ENCODE measurements around the gene GOLGA6L7.

Gene GOLGA6L7

DNA sequence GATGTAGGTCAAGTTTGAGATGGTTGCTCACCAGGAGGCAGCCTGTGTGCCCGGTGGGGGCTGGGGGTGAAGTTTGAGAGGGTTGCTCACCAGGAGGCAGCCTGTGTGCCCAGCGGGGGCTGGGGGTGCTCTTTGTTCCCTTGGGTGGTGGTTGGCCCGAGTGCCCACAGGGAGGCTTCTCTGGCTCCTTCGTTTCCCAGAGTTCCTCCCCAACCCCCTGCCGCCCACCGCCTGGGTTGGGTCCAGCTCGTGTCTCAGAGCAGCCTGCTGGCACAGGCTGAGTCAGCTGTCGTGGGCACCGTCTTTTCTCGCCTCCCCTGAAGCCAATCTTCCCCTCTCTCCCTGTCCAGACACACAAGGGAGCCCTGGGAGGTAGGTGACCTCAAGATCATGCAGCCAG is 40.5 kb upstream of the GOLGA6L7 start:
- DNase-seq, result no peak
- Mint-ChIP-seq H3K4me1 (ENCODE audit: low read depth in 2 of 2) (peaks cover 24 to 33% of the 10 kb centered on the region in 2 donors), H3K9me3 (no peaks in the 10 kb centered on the region), H3K36me3 (ENCODE audit: insufficient read depth) (no peaks in the 10 kb centered on the region), H3K27ac (peak overlapping the region in 1 of 2 donors; percentile 55), H3K4me3 (no peak overlapping the region), H3K27me3 (peaks cover 0 to 15% of the 10 kb centered on the region in 2 donors)
- ATAC-seq (replicated peaks), result no peak

DNA sequence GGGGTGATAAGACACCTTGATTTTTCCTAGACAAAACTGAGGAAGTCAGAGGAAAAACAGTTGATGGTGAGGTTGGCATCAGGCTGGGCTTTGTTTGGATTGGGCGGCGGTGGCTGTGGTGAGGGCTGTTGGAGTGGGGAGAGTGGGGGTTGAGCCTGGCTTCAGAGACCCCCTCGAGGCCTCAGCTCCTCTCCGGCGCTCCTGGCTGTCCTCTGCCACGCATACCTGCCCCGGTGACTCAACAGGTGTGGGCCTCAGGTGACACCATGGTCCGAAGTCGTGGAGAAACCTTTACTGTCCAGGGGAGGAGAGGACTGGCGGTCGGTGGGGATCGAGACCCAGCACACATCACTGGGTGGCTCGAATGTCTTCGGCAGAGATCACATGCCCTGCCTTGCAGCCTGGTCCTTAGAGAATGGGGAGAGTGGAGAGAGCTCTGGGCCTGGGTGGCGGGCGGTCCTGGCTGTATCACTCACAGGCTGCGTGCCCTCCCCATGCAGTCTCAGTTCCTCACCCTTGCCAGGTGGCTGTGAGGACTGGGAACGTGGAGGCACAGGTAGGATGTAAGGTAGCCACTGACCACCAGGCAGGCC is 40.0 kb upstream of the GOLGA6L7 start:
- no peak for DNase-seq
- ATAC-seq (replicated peaks), result no peak
- peaks cover 24 to 33% of the 10 kb centered on the region in 2 donors for H3K4me1 Mint-ChIP-seq (ENCODE audit: low read depth in 2 of 2)
- H3K4me3 Mint-ChIP-seq, result peak overlapping the region in 1 of 2 donors; percentile 83
- H3K27me3 Mint-ChIP-seq, result peaks cover 0 to 15% of the 10 kb centered on the region in 2 donors
- H3K36me3 Mint-ChIP-seq (ENCODE audit: insufficient read depth), result no peaks in the 10 kb centered on the region
- H3K27ac Mint-ChIP-seq, result peak overlapping the region in 1 of 2 donors; percentile 82
- H3K9me3 Mint-ChIP-seq, result no peaks in the 10 kb centered on the region

GRCh38 chr15:28887339-28888174 is 39.1 kb upstream of the GOLGA6L7 start:
- H3K9me3 Mint-ChIP-seq, result no peaks in the 10 kb centered on the region
- H3K27ac Mint-ChIP-seq, result peak overlapping the region in 1 of 2 donors; percentile 82
- no peak for DNase-seq
- ATAC-seq (replicated peaks), result no peak
- no peaks in the 10 kb centered on the region for H3K36me3 Mint-ChIP-seq (ENCODE audit: insufficient read depth)
- H3K27me3 Mint-ChIP-seq, result peaks cover 0 to 15% of the 10 kb centered on the region in 2 donors
- peaks cover 22 to 27% of the 10 kb centered on the region in 2 donors for H3K4me1 Mint-ChIP-seq (ENCODE audit: low read depth in 2 of 2)
- H3K4me3 Mint-ChIP-seq, result peak overlapping the region; percentile 65 to 83

DNA sequence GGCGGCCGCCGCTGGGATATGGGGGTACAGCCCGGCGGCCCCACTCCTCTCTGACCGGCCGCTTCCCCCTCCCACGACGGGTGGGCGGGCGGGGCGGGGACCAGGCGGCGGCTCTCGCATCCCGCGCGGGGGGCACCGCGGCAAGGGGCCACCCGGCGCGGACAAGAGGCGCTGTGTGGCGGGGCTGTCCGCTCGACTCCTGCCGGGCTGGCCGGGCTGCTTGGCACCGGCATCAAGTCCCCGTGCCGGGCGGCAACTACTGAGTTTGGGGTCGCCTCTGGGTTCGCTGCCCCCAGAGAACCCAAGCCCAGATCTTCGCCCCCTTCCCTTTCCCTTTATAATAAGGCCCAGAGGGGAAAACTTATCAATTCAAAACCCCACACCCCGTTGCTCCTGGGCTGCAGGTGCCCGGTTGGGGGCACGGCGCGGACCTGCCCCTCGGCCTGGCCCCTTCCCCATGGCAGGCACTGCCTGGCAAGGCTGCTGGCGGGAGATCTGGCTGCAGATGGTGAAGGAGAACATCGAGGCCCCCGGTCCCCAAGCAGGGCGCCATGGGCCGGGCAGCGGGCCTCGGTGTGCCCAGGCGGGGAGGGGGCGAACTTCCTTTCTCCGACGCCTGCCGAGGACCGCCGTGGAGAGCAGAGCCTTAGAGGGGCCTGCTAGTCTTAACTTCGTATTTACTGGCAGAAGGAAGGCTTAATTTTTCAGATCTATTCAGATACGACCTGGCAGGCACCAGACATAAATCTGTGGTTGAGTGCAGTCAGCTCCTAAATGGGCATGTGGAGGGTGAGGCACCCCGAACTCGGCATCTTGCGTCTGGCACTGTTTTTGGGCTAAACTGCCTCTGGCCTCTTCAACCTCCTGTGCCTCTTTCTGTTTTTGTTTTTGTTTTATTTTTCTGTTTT is 38.2 kb upstream of the GOLGA6L7 start:
- DNase-seq, result no peak
- H3K27me3 Mint-ChIP-seq, result peaks cover 0 to 15% of the 10 kb centered on the region in 2 donors
- H3K36me3 Mint-ChIP-seq (ENCODE audit: insufficient read depth), result no peaks in the 10 kb centered on the region
- H3K27ac Mint-ChIP-seq, result peak overlapping the region in 1 of 2 donors; percentile 82
- no peaks in the 10 kb centered on the region for H3K9me3 Mint-ChIP-seq
- peaks cover 22 to 27% of the 10 kb centered on the region in 2 donors for H3K4me1 Mint-ChIP-seq (ENCODE audit: low read depth in 2 of 2)
- peak overlapping the region; percentile 65 to 83 for H3K4me3 Mint-ChIP-seq
- no peak for ATAC-seq (replicated peaks)

DNA sequence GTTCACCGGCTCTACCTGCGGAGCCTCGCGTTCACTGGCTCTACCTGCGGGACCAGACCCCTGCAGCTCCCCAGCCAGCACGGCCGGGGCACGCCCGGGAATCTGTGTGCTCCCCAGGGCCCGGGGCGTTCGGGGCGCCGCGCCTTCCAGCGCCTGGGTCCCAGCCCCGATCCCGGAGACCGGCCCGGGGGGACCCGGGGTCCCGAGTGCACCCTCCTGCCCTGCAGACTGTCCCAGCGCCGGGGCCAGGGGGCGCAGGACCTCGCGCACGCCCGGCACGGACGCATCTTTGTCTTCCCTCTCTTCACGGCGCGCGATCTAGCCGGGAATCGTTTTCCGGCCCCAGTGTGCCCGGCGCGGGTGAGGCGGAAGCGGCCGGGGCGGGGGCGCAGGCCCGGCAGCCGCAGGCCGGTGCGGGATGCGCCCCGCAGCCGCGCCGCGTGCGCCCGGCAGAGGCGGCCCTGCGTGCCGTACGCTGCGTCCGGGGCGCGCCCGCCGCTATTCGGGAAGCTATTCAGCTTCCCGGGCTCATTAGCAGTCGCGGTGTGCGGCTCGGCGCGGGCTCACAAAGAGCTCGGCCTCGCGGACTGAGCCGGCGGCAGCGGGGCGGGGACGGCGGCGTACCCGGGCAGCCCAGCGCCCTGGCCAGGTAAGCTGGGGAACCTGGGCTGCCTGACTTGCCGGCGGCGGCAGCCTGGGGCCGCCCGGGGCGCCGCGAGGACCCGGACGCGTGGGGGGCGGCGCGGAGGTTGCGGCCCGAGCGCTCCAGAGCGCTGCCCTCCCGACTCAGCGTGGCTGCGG is 37.4 kb upstream of the GOLGA6L7 start, which contains the start of gene APBA2:
Gene APBA2, plus strand, starts transcription at position 345 of the 801 bp plus-strand sequence. CDS start 167,911 bp downstream, outside the sequence.
- Mint-ChIP-seq H3K4me3 (peak within 1 kb of the TSS; percentile 65 to 83), H3K27me3 (peaks cover 0 to 15% of the 10 kb centered on the region in 2 donors), H3K36me3 (ENCODE audit: insufficient read depth) (no peaks in the 10 kb centered on the region), H3K9me3 (no peaks in the 10 kb centered on the region), H3K4me1 (ENCODE audit: low read depth in 2 of 2) (peaks cover 15 to 24% of the 10 kb centered on the region in 2 donors), H3K27ac (peak within 1 kb of the TSS in 1 of 2 donors; percentile 82)
- ATAC-seq (replicated peaks) (peak; percentile 67), DNase-seq (peak in 2 of 3 experiments; percentile 11 to 43)

DNA sequence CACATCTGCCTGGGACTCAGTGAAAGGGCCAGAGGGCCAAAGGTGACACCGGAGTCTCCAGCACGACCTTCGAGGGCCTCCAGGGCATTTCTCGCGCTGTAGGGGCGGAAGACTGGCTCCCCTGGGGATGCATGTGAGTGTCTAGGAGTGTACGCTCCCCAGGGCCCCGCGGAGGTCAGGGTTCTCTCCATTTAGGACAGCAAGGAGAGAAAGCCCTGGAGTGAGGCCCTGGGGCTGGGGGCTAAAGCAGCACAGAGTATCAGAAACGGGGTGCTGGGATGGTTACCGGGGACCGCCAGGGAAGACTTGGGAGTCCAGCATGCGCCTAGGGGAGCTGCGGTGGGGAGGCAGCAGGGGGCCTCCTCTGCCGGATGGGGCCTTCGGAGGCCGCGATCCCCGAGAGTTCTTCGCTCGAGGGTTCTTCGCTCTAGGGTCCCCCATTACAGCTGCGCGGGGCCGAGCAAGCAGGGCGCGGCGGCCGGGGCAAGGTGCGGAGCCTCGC is 36.7 kb upstream of the GOLGA6L7 start:
- H3K27me3 Mint-ChIP-seq, result peaks cover 0 to 15% of the 10 kb centered on the region in 2 donors
- H3K36me3 Mint-ChIP-seq (ENCODE audit: insufficient read depth), result no peaks in the 10 kb centered on the region
- H3K4me3 Mint-ChIP-seq, result peak overlapping the region; percentile 64 to 69
- no peak overlapping the region for H3K27ac Mint-ChIP-seq
- H3K4me1 Mint-ChIP-seq (ENCODE audit: low read depth in 2 of 2), result peaks cover 8 to 18% of the 10 kb centered on the region in 2 donors
- no peak for ATAC-seq (replicated peaks)
- H3K9me3 Mint-ChIP-seq, result no peaks in the 10 kb centered on the region
- DNase-seq, result no peak

GRCh38 chr15:28884151-28884940 is 35.9 kb upstream of the GOLGA6L7 start:
- DNase-seq, result no peak
- Mint-ChIP-seq H3K36me3 (ENCODE audit: insufficient read depth) (no peaks in the 10 kb centered on the region), H3K4me3 (peak overlapping the region; percentile 64 to 69), H3K4me1 (ENCODE audit: low read depth in 2 of 2) (peaks cover 3 to 10% of the 10 kb centered on the region in 2 donors), H3K9me3 (no peaks in the 10 kb centered on the region), H3K27me3 (peaks cover 0 to 15% of the 10 kb centered on the region in 2 donors), H3K27ac (no peak overlapping the region)
- no peak for ATAC-seq (replicated peaks)

GRCh38 chr15:28881600-28881999 is 33.2 kb upstream of the GOLGA6L7 start:
- Mint-ChIP-seq H3K9me3 (no peaks in the 10 kb centered on the region), H3K27me3 (peaks cover 0 to 7% of the 10 kb centered on the region in 2 donors), H3K4me3 (no peak overlapping the region), H3K36me3 (ENCODE audit: insufficient read depth) (no peaks in the 10 kb centered on the region), H3K4me1 (ENCODE audit: low read depth in 2 of 2) (no peaks in the 10 kb centered on the region), H3K27ac (no peak overlapping the region)
- no peak for ATAC-seq (replicated peaks)
- no peak for DNase-seq

DNA sequence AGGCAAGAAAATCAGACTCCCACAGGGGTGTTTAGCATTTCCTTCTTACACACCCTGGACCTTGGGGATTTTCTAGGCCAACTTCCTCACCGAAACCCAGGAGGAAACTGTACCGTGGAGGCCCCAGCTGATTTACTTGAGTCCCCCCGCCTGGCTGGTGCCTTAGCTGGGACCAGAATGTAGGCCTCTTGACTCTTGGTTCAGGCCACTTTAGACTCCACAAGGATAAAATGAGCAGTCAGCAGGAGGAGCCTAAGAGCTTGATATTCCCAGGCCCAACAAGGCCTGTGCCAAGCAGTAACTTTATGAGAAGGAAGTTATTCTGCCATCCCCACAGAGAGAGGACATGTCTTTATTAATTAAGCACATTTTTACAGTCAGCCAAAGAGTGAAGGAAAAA is 32.7 kb upstream of the GOLGA6L7 start:
- Mint-ChIP-seq H3K4me3 (no peak overlapping the region), H3K36me3 (ENCODE audit: insufficient read depth) (no peaks in the 10 kb centered on the region), H3K9me3 (no peaks in the 10 kb centered on the region), H3K27me3 (peaks cover 0 to 7% of the 10 kb centered on the region in 2 donors), H3K27ac (no peak overlapping the region), H3K4me1 (ENCODE audit: low read depth in 2 of 2) (no peaks in the 10 kb centered on the region)
- ATAC-seq (replicated peaks) (no peak), DNase-seq (no peak)

DNA sequence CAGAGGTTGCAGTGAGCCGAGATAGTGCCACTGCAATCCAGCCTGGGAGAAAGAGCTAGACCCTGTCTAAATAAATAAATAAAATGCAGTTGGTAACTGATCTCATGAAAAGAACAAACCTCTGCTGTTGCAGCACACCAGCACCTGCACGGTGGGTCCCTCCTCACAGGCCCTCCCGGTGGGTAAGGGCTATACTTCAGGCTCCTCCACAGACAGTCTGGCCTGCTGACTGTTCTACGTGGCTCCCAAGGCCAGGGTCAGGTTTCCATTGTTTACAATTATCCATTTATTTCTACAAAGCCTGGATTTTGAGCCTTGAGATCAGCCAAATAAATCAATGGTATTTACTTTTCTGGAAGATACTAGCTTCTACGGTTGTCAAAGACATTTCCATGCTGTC is 32.2 kb upstream of the GOLGA6L7 start:
- H3K9me3 Mint-ChIP-seq, result no peaks in the 10 kb centered on the region
- H3K27me3 Mint-ChIP-seq, result peaks cover 0 to 7% of the 10 kb centered on the region in 2 donors
- no peak overlapping the region for H3K4me3 Mint-ChIP-seq
- ATAC-seq (replicated peaks), result no peak
- H3K36me3 Mint-ChIP-seq (ENCODE audit: insufficient read depth), result no peaks in the 10 kb centered on the region
- no peak for DNase-seq
- no peak overlapping the region for H3K27ac Mint-ChIP-seq
- H3K4me1 Mint-ChIP-seq (ENCODE audit: low read depth in 2 of 2), result no peaks in the 10 kb centered on the region

- Mint-ChIP-seq H3K36me3 (ENCODE audit: insufficient read depth) (no peaks in the 10 kb centered on the region), H3K27me3 (peaks cover 0 to under 1% of the 10 kb centered on the region in 2 donors), H3K4me1 (ENCODE audit: low read depth in 2 of 2) (no peaks in the 10 kb centered on the region), H3K9me3 (no peaks in the 10 kb centered on the region), H3K4me3 (no peak overlapping the region), H3K27ac (no peak overlapping the region)
- DNase-seq, result no peak
- no peak for ATAC-seq (replicated peaks)
These were observed 31.1 kb upstream of the GOLGA6L7 start for GRCh38 chr15:28879551-28879950.

- Mint-ChIP-seq H3K36me3 (ENCODE audit: insufficient read depth) (no peaks in the 10 kb centered on the region), H3K27ac (no peak overlapping the region), H3K27me3 (no peaks in the 10 kb centered on the region), H3K4me3 (no peak overlapping the region), H3K9me3 (no peaks in the 10 kb centered on the region), H3K4me1 (ENCODE audit: low read depth in 2 of 2) (no peaks in the 10 kb centered on the region)
- ATAC-seq (replicated peaks) (no peak), DNase-seq (no peak)
These were observed 29.8 kb upstream of the GOLGA6L7 start for GRCh38 chr15:28878209-28878608.

All from effector memory CD8-positive, alpha-beta T cell (primary cell).